Progenitor cell of endocrine pancreas (in vitro differentiated cells): ENCODE results near the gene HDLBP. TPM values are rescaled to one million over a fixed set of nuclear protein-coding genes. Genes with fewer than 3 reads are reported as not detected.

ENCODE experiments used
- DNase-seq: peaks from one replicate; pipeline ENCODE4 v3.0.0; 2021; ENCODE audit warnings: low spot score; ENCODE audit not compliant: unreplicated experiment
- H3K27ac Mint-ChIP-seq: 2 replicates; pipeline ENCODE4 v1.8.0; 2021; ENCODE audit warnings: mild to moderate bottlenecking, moderate library complexity, mixed read lengths
- H3K27me3 Mint-ChIP-seq: 2 replicates; pipeline ENCODE4 v1.8.0; 2021; ENCODE audit warnings: mixed read lengths
- H3K36me3 Mint-ChIP-seq: 2 replicates; pipeline ENCODE4 v1.8.0; 2022; ENCODE audit warnings: mixed read lengths; ENCODE audit not compliant: insufficient read depth
- H3K4me1 Mint-ChIP-seq: 2 replicates; pipeline ENCODE4 v1.8.0; 2021; ENCODE audit warnings: low read depth, mixed read lengths
- H3K4me3 Mint-ChIP-seq: 2 replicates; pipeline ENCODE4 v1.8.0; 2021; ENCODE audit warnings: low read depth, mild to moderate bottlenecking, moderate library complexity, mixed read lengths
- H3K9me3 Mint-ChIP-seq: 2 replicates; pipeline ENCODE4 v1.8.0; 2021; ENCODE audit warnings: low read depth, mixed read lengths
- CTCF ChIP-seq: fragments of 200-600 bp; sonication (generic); IDR thresholded peaks from one replicate; pipeline ENCODE4 v1.5.0; 2021; ENCODE audit warnings: antibody characterized with exemption, mild to moderate bottlenecking; ENCODE audit not compliant: unreplicated experiment
- total RNA-seq: library from RNA; stranded (reverse); gene quantifications from 2 replicates; pipeline ENCODE4 v1.2.1, GENCODE V29; 2021

Gene HDLBP
- total RNA-seq, 1 donor from 2014 or later: 388 TPM

GRCh38 chr2:241229563-241230401 lies 85.7 kb downstream of the HDLBP start:
- Mint-ChIP-seq H3K4me1 (peaks cover under 1% of the 10 kb centered on the region), H3K27ac (no peak overlapping the region)
- no peak for DNase-seq

GRCh38 chr2:241228860-241229516 lies 86.5 kb downstream of the HDLBP start:
- Mint-ChIP-seq H3K9me3 (no peaks in the 10 kb centered on the region), H3K36me3 (peaks cover 28% of the 10 kb centered on the region), H3K4me1 (peaks cover 2% of the 10 kb centered on the region), H3K27ac (peak overlapping the region; percentile 69), H3K27me3 (no peaks in the 10 kb centered on the region), H3K4me3 (no peak overlapping the region)
- TF ChIP-seq CTCF: no peak
- DNase-seq: no peak

More at GRCh38 chr2:241229563-241230401, 85.7 kb downstream of the HDLBP start:
- Mint-ChIP-seq H3K27me3 (no peaks in the 10 kb centered on the region), H3K4me3 (no peak overlapping the region), H3K36me3 (peaks cover 31% of the 10 kb centered on the region), H3K9me3 (no peaks in the 10 kb centered on the region)
- TF ChIP-seq CTCF: no peak

GRCh38 chr2:241228081-241228859 lies 87.2 kb downstream of the HDLBP start:
- H3K27ac Mint-ChIP-seq: no peak overlapping the region
- no peak overlapping the region for H3K4me3 Mint-ChIP-seq
- H3K27me3 Mint-ChIP-seq: no peaks in the 10 kb centered on the region
- H3K36me3 Mint-ChIP-seq: peaks cover 25% of the 10 kb centered on the region
- no peak for TF ChIP-seq CTCF
- peaks cover 2% of the 10 kb centered on the region for H3K4me1 Mint-ChIP-seq
- no peaks in the 10 kb centered on the region for H3K9me3 Mint-ChIP-seq
- no peak for DNase-seq

GRCh38 chr2:241227594-241227993 lies 87.9 kb downstream of the HDLBP start:
- H3K4me3 Mint-ChIP-seq: no peak overlapping the region
- TF ChIP-seq CTCF: no peak
- peaks cover 2% of the 10 kb centered on the region for H3K4me1 Mint-ChIP-seq
- H3K36me3 Mint-ChIP-seq: peaks cover 19% of the 10 kb centered on the region
- no peak overlapping the region for H3K27ac Mint-ChIP-seq
- H3K9me3 Mint-ChIP-seq: no peaks in the 10 kb centered on the region
- DNase-seq: no peak
- H3K27me3 Mint-ChIP-seq: no peaks in the 10 kb centered on the region
